GM18858 (cell line): Measurements from ENCODE around the gene GNAI2.
"Not testable (repeated sequence)": the region's sequence is repeated elsewhere in the genome, so short reads cannot be mapped to it uniquely, and the experiment has no call there.

Experiments
- ATAC-seq: cut with Tn5 transposase; IDR thresholded peaks from one replicate; pipeline ENCODE4 v1.9.1; 2021; ENCODE audit not compliant: unreplicated experiment

The GNAI2 gene

DNA sequence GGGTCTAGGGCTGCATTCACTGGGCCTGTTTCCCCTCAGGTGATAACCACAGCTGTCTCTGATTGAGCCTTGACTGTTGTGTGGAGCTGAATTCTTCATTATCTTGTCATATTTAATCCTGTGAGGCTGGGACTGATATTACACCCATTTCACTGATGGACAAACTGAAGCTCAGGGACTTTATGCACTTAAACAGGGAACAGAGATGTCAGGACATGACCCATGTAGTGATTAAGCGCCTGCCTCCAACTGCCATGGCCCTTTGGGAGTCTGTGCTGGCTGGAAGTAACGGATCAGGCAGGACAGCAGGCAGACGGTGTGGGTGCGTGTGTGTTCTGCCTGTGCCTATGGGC is 7.5 kb downstream of the GNAI2 start:
- no peak for ATAC-seq

DNA sequence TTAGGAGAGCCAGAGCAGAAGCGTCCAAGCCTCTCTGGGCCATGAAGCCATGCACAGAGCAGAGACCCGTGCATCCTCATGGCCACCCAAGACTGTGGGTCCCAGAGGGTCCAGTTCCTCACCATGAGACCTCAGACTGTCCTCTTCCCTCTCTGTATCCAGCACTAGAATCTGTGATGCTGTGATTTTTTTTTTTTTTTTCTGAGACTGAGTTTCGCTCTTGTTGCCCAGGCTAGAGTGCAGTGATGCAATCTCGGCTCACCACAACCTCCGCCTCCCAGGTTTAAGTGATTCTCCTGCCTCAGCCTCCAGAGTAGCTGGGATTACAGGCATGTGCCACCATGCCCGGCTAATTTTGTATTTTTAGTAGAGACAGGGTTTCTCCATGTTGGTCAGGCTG is 8.8 kb downstream of the GNAI2 start:
- not testable (repeated sequence) for ATAC-seq

DNA sequence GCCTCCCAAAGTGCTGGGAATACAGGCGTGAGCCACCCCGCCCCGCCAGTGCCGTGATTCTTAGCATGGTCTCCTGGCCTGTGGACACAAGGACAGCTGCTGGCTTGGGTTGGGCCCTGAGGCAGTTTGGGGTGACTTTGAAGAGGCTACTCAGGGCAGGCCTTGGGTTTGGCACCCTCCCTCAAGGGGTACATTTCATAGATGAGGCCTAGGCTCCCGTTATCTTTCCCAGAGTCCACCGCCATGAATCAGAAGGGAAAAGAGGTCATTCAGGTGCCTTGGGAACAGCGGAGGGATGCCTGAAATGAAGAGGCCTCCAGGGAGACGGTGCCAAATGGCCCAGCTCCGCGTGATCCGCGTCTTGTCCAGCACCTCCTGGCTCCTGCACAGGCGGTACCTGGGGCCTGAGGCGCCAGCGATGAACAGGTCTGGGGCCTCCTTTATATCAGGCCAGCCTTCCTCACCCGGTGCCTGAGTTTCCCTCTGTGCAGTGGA is 9.3 kb downstream of the GNAI2 start:
- ATAC-seq: no peak

DNA sequence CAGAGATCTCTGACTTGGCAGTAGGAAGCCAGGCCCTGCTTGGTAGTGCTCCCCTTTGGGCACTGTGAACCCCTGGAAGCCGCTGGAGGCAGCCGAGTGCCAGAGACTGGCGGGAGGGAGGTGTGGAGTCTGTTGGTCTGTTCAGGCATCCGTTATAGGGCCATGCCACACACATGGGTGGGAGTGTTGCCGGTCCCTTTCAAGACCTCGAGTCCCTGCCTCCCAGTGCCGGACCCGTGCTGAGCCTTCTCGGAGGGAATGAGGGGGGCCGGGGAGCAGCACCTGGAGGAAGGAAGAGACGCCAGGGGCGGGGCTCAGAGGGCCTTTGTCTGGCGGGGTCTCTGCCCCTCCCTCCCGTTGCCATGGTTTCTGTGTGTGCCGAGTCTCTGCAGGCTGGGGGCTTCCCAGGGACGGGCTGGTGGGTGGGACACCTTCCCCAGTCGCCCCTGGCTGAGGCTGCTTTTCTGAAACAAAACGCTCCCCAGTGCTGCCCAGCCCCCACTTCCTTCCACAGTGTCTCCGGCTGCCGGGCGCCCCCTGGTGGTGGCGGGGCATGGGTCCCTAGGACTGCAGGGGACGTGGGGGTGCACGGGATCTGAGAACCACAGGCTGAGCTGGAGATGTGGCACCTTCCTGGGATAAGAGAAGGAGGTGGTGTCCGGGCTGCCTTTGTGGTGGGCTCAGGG is 10.0 kb downstream of the GNAI2 start:
- ATAC-seq: peak; percentile 37

DNA sequence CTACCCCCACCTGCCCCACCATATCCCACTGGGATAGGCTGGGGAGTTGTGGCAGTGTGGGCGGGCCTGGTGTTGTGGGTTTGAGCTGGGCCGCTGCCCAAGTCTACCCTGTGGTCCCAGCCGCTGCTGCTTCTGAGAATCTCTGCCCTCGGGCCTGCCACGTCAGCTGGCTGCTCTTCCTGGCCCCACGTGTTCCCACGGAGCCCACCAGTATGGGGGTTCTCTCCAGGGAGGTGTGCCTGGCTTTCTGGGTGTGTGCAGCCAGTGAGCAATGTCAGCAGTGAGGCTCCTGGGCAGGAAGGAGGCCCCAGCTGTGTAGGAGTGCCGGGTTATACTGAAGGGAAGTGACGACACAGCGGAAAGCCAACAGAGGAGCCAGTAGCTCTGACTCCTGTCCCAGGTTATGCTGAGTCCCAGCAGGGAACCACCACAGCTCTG is 10.5 kb downstream of the GNAI2 start:
- ATAC-seq: peak; percentile 37

DNA sequence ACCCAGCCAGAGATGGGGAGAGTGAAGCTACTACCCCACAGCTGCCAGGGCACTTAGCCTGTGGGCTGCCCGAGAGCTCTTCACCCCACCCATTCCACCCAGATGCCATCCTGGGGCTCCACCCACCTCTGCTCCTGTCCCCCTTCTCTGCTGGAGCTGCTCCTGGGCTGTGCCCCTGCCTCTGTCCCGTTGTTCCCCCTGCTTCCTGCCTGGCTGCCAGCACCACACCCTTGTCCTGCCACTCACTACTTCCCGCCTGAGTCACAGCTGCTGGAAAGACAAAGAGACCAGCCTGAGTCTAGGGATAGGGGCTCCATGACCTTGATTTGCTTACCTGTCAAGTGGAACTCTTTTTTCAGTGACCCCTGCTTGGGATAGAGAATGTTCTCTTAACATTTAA is 12.4 kb downstream of the GNAI2 start:
- no peak for ATAC-seq

DNA sequence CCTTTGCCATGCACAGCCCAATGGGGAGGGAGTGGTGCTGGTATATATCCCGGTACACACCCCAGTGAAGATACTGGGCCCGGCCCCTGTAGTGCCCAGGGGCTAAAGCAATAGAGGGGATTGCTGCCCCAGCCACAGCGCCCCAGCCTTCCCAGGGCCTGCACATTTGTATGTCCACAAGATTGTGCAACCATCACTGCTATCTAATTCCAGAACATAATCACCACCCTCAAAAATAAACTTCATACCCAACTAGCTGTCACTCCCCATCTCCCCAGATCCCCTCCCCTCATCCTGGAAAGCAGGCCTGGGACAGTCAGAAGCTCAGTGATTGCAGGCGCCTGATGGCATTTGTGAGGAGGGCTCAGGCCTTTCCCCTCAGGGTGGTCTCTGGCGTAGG is 13.5 kb downstream of the GNAI2 start:
- no peak for ATAC-seq

DNA sequence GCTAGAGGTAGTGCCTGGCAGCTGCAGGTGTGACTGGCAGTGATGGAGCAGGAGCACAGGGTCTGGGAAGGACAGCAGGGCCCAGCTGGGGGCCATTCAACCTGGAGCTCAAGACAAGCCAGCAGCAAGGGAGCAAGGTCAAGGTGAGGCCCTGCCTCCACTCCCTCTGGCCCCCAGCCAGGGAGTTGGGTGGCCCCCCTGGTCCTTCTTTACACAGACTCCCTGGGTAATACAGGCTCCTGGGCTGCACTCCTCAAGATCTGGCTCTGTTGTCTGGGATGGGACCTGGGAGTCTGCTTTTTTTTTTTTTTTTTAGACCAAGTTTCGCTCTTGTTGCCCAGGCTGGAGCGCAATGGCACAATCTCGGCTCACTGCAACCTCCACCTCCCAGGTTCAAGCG is 14.5 kb downstream of the GNAI2 start:
- ATAC-seq: no peak

DNA sequence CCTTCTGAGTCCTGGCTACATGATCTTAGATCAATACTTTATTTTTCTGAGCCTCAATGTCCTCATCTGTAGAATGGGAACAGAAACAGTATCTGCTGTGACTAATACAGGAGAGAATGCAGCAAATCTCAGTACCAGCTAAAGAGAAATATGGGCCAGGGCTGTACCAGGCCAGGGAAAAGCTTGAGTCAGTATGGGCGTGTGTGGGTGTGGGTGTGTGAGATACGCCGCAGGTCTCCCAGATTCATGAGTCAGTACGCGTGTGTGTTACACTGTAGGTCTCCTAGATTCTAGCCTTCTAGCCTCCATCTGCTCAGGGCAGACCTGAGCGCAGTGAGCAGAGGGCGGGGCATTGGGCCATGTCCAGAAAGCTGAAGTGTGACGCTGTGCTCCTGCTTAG is 15.2 kb downstream of the GNAI2 start:
- ATAC-seq: no peak

DNA sequence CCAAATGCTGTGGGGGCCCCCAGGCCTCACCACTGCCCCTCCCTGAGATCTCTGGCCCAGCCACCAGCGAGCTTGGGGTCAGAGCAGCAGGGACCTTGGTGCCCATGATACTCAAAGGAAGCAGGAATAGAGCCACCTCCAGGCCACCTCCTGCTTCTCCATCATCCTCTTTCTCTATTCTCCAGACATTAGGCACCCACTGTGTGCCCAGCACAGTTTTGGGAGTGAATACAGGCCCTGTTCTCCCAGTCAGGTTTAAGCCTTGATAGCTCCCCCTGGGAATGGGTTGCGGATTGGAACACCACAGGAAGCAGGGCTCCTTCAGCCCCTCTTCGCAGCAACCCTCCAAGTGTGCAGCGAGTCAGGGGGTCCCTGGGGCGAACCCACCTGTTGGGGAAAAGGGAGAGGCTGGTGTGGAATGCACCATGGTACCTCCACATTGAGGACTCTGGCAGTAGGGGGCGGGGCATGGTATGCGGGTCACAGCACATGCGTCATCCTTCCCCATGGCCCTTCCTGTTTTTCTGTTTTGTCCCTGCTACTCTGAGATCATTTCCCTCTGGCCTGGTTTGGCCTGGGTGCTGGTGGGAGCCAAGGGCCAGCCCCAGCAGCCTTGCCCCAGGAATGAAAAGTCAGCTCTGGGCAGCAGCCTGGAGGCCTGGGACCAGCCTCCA is 18.7 kb downstream of the GNAI2 start:
- no peak for ATAC-seq

DNA sequence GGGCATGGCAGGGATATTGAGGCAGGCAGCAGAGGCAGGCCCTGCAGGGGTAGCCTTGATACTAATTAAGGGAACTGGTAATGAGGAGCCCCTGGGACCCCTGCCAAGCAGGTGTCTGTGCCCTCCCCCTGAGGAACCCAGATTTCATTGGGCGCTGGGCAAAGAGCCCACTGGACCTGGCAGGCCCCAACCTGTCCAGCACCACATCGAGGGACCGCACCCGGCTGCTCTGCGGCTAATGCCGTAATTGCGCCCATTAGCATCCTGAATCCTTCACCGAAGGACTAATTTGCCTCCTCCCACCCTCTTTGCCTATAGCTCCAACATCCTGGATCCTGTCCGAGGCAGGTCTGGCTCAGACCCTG is 19.2 kb downstream of the GNAI2 start:
- no peak for ATAC-seq

DNA sequence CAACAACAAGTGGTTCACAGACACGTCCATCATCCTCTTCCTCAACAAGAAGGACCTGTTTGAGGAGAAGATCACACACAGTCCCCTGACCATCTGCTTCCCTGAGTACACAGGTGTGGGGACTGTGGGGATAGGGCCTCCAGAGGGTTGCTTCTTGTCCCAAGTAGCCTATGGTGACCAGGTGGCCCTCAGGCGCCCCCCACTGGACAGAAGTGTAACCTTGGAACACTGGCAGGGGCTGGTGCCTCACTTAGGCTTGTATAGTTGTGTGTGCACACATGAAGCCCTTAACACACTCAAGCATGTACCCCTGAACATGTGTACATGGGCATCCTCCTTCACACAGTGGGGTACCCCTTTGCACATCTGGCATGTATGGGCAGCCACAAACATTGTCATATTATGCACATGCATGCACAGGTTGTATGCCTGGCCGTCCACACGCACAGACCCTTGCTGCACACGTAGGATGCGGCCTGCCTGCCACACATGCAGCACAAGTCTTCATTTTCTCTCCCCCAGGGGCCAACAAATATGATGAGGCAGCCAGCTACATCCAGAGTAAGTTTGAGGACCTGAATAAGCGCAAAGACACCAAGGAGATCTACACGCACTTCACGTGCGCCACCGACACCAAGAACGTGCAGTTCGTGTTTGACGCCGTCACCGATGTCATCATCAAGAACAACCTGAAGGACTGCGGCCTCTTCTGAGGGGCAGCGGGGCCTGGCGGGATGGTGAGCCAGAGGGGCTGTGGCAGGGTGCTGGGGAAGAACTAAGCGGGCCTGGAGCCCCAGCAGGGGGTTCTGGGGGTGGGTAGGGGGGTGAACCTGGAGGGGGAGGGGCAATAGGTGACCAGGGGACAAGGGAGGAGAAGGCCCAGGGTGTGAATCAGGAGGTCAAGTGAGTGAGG is 21.2 kb downstream of the GNAI2 start:
- no peak for ATAC-seq

DNA sequence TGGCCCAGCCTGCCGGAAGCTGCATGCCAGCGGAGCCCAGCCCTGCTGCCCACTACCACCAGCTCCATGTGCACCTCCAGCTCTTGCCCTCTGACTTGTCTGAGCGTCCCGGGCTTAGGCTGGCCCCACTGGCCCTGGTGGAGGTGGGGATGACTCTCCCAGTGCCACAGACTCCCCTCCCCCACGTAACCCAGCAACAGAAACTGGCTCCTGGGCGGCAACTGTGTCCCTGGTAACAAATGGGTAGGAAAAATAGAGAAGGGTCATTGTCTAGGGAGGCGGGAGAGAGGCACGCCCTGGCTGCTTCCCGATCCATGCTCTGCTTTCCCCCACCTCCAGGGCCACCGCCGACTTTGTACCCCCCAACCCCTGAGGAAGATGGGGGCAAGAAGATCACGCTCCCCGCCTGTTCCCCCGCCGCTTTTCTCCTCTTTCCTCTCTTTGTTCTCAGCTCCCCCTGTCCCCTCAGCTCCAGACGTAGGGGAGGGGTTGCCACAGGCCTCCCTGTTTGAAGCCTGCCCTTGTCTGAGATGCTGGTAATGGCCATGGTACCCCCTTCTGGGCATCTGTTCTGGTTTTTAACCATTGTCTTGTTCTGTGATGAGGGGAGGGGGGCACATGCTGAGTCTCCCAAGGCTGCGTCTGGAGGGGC is 22.2 kb downstream of the GNAI2 start:
- ATAC-seq: no peak

DNA sequence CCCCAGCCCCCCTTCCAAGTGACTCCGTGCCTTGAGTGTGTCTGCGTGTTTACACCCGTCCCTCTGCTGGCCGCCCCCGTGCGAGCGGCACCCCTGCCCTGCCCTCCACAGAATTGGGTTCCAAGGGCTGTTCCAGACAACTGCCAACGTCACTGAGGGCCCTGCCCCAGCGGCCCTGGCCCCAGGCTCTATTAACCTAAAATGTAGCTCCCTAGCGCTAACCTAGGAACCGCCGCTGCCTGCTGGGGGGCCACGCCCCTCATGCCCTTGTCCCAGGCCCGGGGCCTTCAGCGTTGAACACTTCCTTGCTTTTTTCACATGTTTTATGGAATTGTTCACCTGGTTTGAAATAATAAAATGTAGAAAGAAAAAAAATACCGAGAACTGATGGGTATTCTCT is 23.0 kb downstream of the GNAI2 start:
- no peak for ATAC-seq

DNA sequence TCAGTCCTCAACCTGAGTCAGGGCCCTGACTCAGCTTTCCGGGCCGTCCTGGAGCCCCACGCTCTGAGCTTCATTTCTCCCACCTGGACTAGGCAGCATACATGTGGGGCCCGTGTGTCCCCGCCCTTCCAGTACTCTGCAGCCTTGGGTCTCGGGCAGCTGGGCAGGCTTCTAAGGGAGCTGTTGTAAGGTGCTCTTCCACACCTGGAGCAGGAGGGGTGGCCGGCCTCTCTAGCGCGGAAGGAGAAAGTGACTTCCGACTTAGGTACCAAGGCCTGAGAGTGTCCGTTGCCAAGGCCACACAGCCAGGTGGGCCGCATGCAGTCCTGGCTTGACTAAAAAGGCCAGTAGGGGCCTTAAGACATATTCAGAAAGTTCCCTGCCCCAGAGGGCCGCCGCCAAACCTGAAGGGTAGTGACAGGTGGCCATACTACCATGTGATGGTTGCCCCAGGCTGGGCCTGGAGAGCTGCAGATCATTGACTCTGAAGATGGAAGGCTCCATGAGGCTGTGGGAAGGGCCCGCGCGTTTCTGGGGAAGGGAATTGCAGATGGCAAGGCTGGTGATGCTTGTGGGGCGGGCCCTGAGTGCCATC is 23.5 kb downstream of the GNAI2 start:
- peak; percentile 14 for ATAC-seq

DNA sequence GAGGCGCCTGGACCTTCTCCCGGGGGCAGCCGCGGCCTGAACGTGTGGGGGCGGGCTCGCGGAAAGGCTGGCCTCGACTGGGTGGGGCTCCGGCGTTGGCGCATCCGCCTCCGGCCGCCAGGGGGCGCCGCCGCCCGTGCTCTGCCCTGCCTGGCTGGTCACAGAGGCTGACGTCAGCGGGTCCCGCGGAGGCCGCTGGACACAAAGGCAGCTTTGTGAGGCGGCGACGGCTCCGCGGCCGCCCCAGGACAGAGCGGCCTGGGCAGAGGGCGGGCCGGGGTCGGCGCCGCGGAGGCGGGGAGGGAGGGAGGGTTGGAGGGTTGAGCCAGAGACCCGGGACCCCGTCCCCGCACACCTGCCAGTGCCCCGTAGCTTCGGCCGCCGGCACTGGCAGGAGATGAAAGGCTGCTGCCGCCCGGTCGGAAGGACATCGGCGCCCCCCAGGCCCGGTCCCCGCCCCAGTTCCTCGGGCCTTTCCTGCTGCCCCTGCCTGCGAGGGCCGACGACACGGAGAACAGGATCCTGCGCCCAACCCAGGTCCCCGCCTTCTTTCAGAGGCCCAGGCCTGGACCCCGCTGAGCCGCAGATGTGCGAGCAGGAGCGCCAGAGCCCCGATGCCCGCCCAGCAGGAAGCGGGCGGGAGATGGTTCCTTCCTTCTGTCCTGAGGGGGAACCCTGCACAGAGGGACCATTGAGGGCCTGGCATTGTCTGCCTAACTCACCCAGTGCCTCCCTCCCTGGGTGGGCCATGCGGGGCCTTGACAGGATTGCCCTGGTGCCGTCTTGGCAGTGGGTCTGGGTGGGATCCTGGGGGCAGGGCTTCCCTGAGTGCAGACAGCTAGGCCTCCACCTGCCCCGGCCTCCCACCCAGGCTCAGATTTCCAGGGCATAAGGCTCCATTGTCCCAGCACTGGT is 24.3 kb downstream of the GNAI2 start:
- ATAC-seq: peak; percentile 84

DNA sequence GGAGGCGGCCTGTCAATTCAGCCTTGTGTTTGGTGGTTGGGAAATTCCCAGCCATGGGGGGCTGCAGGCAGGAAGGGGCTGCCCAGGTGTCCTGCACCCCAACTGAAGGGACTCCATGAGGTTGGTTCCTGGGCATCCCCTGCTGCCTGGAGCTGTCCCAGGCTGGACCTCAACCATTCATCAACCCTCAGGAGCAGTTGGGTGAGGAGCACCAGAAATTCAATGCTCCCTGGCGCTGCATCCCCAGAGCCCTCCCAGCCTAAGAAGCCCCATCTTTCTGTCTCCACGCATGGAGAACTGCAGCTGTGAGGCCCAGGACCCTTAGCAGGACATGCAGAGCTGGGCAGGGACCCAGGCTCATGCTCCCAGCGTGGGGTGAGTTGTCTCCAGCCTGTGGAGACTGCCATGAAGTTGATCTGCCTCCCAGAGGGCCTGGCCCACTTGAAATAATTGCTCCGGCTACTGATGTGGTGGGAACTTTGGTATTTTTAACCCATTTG is 25.0 kb downstream of the GNAI2 start:
- no peak for ATAC-seq

DNA sequence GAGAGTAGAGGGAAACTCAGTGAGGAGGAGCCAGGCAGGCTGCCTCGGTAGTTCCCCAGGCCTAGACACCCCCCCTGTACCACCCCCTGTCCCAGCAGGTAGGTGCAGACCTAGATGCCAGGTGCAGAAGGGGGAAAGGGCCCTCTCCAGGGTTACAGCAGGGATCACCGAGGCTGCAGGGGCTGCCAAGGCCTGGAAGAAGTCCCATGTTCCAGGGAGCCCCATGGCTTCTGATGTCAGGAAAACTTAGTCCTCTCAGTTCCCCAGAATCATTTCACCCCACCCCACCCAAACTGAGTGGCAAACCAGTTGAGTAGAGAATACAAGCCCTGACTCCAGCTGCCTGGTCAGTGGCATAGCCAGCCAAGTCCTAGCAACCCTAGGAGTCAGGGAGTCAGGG is 25.5 kb downstream of the GNAI2 start:
- no peak for ATAC-seq

DNA sequence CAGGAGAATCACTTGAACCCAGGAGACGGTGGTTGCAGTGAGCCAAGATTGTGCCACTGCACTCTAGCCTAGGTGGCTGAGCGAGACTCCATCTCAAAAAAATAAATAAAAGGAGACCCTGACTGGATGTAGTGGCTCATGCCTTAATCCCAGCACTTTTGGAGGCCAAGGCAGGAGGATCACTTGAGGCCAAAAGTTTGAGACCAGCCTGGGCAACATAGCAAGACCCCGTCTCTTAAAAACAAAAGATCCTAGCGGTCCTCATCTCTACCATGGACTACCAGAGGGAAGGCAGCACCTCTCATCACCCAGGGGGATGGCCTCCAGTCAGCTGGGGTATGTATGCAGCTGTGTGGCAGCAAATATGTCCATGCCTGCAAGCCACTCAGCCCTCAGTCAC is 26.2 kb downstream of the GNAI2 start:
- not testable (repeated sequence) for ATAC-seq

DNA sequence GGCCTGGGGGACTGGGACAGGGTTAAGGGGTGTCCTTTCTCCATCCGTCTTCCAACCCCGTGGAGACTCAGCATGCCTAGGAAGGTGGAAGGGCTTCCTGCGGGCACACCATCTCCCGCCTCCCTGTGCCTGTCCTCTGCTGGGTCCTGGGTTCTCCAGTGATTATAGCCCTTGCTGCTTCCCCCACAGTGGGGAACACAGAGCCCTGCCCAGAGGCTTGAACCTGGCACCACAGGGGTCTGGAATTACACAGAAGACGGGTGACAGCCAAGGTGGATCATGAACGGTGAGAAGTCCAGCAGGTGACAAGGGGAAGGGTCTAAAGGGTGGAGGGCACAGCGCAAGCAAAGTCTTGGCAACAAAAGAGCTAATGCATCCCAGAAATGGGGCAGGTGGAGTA is 26.8 kb downstream of the GNAI2 start:
- ATAC-seq: no peak
